ENCODE measurements around the gene TRIM2.

DNA sequence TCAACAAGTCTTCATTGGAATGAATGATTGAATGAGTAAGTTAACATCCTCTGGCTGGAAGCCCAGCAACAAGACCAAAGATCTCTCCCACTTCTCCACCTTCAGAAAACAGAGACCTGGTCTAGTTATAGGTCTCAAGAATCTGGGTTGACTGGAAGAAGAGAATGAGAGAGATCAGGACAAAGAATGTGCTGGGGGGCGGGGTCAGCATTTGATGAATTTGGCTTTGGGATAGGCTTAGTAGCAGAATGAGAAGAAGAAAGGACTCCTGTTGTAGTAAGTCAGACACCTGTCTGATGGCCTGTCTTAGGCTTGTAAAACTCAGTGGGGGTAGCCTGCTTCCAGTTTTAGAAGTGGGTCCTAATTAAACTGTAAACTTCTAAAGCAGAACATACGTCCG, 51.0 kb downstream of the TRIM2 start:
- TF ChIP-seq, protein P1, sequence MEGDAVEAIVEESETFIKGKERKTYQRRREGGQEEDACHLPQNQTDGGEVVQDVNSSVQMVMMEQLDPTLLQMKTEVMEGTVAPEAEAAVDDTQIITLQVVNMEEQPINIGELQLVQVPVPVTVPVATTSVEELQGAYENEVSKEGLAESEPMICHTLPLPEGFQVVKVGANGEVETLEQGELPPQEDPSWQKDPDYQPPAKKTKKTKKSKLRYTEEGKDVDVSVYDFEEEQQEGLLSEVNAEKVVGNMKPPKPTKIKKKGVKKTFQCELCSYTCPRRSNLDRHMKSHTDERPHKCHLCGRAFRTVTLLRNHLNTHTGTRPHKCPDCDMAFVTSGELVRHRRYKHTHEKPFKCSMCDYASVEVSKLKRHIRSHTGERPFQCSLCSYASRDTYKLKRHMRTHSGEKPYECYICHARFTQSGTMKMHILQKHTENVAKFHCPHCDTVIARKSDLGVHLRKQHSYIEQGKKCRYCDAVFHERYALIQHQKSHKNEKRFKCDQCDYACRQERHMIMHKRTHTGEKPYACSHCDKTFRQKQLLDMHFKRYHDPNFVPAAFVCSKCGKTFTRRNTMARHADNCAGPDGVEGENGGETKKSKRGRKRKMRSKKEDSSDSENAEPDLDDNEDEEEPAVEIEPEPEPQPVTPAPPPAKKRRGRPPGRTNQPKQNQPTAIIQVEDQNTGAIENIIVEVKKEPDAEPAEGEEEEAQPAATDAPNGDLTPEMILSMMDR (IDR thresholded peaks at IDR 0.05; ENCODE audit: insufficient read depth, low read length): no peak
- TF ChIP-seq, protein P2, sequence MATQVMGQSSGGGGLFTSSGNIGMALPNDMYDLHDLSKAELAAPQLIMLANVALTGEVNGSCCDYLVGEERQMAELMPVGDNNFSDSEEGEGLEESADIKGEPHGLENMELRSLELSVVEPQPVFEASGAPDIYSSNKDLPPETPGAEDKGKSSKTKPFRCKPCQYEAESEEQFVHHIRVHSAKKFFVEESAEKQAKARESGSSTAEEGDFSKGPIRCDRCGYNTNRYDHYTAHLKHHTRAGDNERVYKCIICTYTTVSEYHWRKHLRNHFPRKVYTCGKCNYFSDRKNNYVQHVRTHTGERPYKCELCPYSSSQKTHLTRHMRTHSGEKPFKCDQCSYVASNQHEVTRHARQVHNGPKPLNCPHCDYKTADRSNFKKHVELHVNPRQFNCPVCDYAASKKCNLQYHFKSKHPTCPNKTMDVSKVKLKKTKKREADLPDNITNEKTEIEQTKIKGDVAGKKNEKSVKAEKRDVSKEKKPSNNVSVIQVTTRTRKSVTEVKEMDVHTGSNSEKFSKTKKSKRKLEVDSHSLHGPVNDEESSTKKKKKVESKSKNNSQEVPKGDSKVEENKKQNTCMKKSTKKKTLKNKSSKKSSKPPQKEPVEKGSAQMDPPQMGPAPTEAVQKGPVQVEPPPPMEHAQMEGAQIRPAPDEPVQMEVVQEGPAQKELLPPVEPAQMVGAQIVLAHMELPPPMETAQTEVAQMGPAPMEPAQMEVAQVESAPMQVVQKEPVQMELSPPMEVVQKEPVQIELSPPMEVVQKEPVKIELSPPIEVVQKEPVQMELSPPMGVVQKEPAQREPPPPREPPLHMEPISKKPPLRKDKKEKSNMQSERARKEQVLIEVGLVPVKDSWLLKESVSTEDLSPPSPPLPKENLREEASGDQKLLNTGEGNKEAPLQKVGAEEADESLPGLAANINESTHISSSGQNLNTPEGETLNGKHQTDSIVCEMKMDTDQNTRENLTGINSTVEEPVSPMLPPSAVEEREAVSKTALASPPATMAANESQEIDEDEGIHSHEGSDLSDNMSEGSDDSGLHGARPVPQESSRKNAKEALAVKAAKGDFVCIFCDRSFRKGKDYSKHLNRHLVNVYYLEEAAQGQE (IDR thresholded peaks at IDR 0.05; ENCODE audit: insufficient replicate concordance, low read depth): no peak
- TF ChIP-seq GABPA (IDR thresholded peaks at IDR 0.05; ENCODE audit: low read depth) (no peak), POLR2AphosphoS5 (IDR thresholded peaks at IDR 0.05; ENCODE audit: low read depth) (no peak), SPI1 (IDR thresholded peaks at IDR 0.05; ENCODE audit: borderline replicate concordance, low read depth) (no peak)

Data from HL-60 (cell line).